Measurements from ENCODE around the gene SLC16A7.

GRCh38 chr12:59660148-59660547 is 64.3 kb downstream of the SLC16A7 start:
- no peak for TF ChIP-seq CTCF (IDR thresholded peaks at IDR 0.05)
- TF ChIP-seq EZH2phosphoT487 (IDR thresholded peaks at IDR 0.05) = no peak
